PC-3 (cell line): Measurements from ENCODE around the gene RNF121. TPM values are rescaled to one million over a fixed set of nuclear protein-coding genes. Genes with fewer than 3 reads are reported as not detected.

ENCODE experiments used
- ATAC-seq: fragments of 200-7000 bp; cut with Tn5 transposase; 2 replicates; pipeline ENCODE4 v1.9.1; 2020; ENCODE audit warnings: mild to moderate bottlenecking, moderate library complexity
- BruUV-seq: library from RNA; stranded (reverse); fragments of 400-500 nt; replicated peaks from 2 replicates; lab custom pipeline; 2021; lab: Mats Ljungman, UMichigan
- CTCF ChIA-PET: fragments of 300-600 bp; sonication (Branson Sonifier 250); formaldehyde crosslinking; loops from one replicate; lab custom pipeline; 2022; ENCODE audit warnings: antibody characterized with exemption; lab: Charles Lee
- POLR2A ChIA-PET: fragments of 300-600 bp; sonication (Branson Sonifier 250); formaldehyde crosslinking; loops from one replicate; lab custom pipeline; 2022; ENCODE audit warnings: antibody characterized with exemption; ENCODE audit not compliant: unreplicated experiment; lab: Charles Lee
- DNase-seq: peaks from one replicate; pipeline ENCODE4 v3.0.0-alpha.2; 2015
- H2AFZ ChIP-seq: fragments of 300-600 bp; sonication (generic); 2 replicates; pipeline ENCODE4 v1.6.0; 2016; ENCODE audit warnings: antibody characterized with exemption, low read length
- H3F3A ChIP-seq: fragments of 300-600 bp; sonication (generic); one replicate; pipeline ENCODE4 v1.6.0; 2017; ENCODE audit warnings: antibody characterized with exemption, low read length, control low read depth, mild to moderate bottlenecking; ENCODE audit not compliant: unreplicated experiment
- H3K27ac ChIP-seq: fragments of 300-600 bp; sonication (generic); 2 replicates; pipeline ENCODE4 v1.5.1; 2016; ENCODE audit warnings: mild to moderate bottlenecking, low read length
- H3K27me3 ChIP-seq: fragments of 300-600 bp; sonication (generic); 2 replicates; pipeline ENCODE4 v1.6.1; 2016; ENCODE audit warnings: low read length, mixed read lengths
- H3K36me3 ChIP-seq: fragments of 300-600 bp; sonication (generic); 2 replicates; pipeline ENCODE4 v1.6.1; 2016; ENCODE audit warnings: low read depth, mixed run types, low read length, mixed read lengths
- H3K4me1 ChIP-seq: fragments of 300-600 bp; sonication (generic); 2 replicates; pipeline ENCODE4 v1.5.1; 2016; ENCODE audit warnings: low read length; ENCODE audit not compliant: insufficient read depth
- H3K4me2 ChIP-seq: fragments of 300-600 bp; sonication (generic); 2 replicates; pipeline ENCODE4 v1.6.0; 2016; ENCODE audit warnings: low read length
- H3K4me3 ChIP-seq: fragments of 300-600 bp; sonication (generic); 2 replicates; pipeline ENCODE4 v1.5.1; 2016; ENCODE audit warnings: mild to moderate bottlenecking, low read length, mixed read lengths
- H3K79me2 ChIP-seq: fragments of 300-600 bp; sonication (generic); 2 replicates; pipeline ENCODE4 v1.6.1; 2017; ENCODE audit warnings: low read length, mixed read lengths
- H3K9ac ChIP-seq: fragments of 300-600 bp; sonication (generic); 2 replicates; pipeline ENCODE4 v1.6.0; 2016; ENCODE audit warnings: mild to moderate bottlenecking, low read length
- H3K9me2 ChIP-seq: fragments of 300-600 bp; sonication (generic); replicated peaks from 2 replicates; pipeline ENCODE4 v1.6.1; 2016; ENCODE audit warnings: mixed run types, low read length, mixed read lengths
- H3K9me3 ChIP-seq: fragments of 300-600 bp; sonication (generic); 2 replicates; pipeline ENCODE4 v1.6.1; 2016; ENCODE audit warnings: low read length, mixed read lengths
- H4K20me1 ChIP-seq: fragments of 300-600 bp; sonication (generic); 2 replicates; pipeline ENCODE4 v1.6.1; 2016; ENCODE audit warnings: low read length, mixed read lengths
- EZH2 ChIP-seq: fragments of 300-600 bp; sonication (generic); IDR thresholded peaks from one replicate; pipeline ENCODE4 v1.6.1; 2017; ENCODE audit warnings: antibody characterized with exemption, mild to moderate bottlenecking, low read length; ENCODE audit not compliant: unreplicated experiment
- EZH2phosphoT487 ChIP-seq: fragments of 300-600 bp; sonication (generic); IDR thresholded peaks from 2 replicates; pipeline ENCODE4 v1.6.1; 2018; ENCODE audit warnings: mild to moderate bottlenecking, antibody characterized with exemption, low read length, borderline replicate concordance
- intact Hi-C: fragments of 100-400 bp; cut with micrococcal nuclease; formaldehyde crosslinking; loops from 2 replicates; pipeline ENCODE4 v1.9.0; 2023
- total RNA-seq: library from RNA; depleted of rRNA; stranded (reverse); fragments of >200 nt; gene quantifications from 2 replicates; pipeline ENCODE4 v1.2.3, GENCODE V29; 2014
- TF ChIP-seq, protein P1 (sequence below): fragments of 300-600 bp; sonication (generic); conservative IDR thresholded peaks from 2 replicates; pipeline ENCODE4 v1.5.1; 2017; ENCODE audit warnings: antibody characterized with exemption, low read depth, mild to moderate bottlenecking, low read length

RNF121 gene
- total RNA-seq, 1 experiment from 2014 or later: 40.2 TPM

DNA sequence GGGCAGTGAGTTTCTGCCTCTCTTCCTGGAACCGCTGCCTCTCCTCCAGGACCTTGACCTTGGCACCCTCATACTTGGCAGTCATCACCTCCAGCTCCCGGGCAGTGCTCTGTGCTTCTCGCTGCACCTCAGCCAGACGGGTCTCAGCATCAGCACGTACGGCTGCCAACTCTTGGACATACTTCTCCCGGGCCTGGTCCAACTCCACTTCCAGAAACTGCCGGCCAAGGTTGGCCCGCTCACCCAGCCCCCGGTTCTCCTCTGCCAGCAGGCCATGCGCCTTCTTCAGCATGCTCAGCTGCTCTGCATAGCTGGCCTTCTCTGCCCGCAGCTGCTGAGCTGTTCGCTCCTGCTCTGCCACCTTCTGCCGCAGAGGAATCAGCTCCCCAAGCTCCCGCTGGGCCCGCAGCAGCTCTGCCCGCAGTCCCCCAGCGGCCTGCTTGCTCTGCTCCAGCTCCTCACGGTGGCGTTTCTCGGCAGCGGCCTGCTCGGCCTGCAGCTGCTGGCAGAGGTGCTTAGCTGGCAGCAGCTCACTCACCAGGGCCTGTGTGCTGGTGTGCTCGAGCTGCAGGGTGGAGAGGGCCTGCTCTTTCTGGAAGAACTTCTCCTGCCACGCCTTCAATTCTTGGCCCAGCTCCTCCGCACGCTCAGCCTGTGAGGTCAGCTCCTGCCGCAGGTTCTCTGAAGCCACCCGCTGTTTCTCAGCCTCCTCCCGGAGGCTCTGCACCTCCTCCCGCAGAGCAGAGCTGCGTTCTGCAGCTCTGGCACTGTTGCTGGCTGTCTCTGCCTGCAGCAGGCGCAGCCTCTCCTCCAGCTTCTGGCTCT, 84.3 kb downstream of the RNF121 start:
- CTCF ChIA-PET: interaction anchor here (1.5 kb wide), 1 partner anchor 12 kb away, joined by 6 read pairs; no protein-coding TSS in a partner anchor
- H3K36me3 ChIP-seq: peaks cover 83% of the 10 kb centered on the region

DNA sequence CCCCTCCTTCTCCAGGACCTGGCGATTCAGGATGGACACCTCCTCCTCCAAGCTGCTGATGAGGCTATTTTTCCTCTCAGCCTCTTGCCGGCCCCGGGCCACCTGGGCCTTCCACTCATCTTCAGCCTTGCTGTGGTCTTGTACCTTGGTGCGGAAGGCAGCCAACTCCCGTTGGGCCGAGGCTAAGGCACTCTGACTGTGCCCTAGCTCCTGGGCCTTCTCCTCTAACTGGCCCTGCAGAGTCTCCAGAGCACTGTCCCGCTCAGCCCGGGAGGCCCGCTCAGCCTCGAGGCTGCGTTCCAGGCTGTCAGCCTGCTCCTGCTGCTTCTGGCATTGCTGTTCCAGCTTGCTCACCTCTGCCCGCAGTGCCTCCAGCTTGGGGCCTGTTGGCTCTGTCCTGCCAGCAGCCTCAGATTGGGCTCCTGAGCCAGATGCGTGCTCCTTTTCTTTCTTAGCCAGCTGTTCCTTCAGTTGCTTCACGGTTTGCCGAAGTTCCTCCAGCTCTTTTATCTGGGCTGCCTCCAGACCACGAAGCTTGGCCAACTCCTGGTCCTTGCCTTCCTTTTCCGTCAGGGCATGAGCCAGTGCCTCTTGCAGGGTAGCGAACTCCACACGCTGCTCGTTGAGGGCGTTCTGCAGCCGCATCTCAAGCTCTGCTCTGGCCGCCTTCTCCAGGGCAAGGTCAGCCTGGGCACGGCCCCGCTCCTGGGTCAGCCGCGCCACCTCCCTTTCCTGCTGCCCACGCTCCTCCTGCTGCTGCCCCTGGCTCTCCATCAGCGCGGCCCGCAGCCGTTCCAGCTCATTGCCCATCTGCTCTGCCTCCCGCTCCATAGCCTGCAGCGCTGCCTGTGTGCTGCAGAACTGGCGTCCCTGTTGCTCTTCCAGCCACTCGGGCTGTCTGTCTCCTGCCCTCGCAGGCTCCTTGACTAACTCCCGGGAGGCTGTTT, 85.2 kb downstream of the RNF121 start:
- BruUV-seq: no TSS peak
- H3K4me3 ChIP-seq: no peak overlapping the region
- H3K9me2 ChIP-seq: no peaks in the 10 kb centered on the region
- CTCF ChIA-PET: interaction anchor here (0.6 kb wide), 1 partner anchor 31 kb away, joined by 3 read pairs; no protein-coding TSS in a partner anchor
- ATAC-seq (peak; percentile 4), DNase-seq (no peak)
- H3K36me3 ChIP-seq: peaks cover 84% of the 10 kb centered on the region
- no peaks in the 10 kb centered on the region for H3K27me3 ChIP-seq
- TF ChIP-seq, protein P1, sequence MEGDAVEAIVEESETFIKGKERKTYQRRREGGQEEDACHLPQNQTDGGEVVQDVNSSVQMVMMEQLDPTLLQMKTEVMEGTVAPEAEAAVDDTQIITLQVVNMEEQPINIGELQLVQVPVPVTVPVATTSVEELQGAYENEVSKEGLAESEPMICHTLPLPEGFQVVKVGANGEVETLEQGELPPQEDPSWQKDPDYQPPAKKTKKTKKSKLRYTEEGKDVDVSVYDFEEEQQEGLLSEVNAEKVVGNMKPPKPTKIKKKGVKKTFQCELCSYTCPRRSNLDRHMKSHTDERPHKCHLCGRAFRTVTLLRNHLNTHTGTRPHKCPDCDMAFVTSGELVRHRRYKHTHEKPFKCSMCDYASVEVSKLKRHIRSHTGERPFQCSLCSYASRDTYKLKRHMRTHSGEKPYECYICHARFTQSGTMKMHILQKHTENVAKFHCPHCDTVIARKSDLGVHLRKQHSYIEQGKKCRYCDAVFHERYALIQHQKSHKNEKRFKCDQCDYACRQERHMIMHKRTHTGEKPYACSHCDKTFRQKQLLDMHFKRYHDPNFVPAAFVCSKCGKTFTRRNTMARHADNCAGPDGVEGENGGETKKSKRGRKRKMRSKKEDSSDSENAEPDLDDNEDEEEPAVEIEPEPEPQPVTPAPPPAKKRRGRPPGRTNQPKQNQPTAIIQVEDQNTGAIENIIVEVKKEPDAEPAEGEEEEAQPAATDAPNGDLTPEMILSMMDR: no peak
- no peak for TF ChIP-seq EZH2phosphoT487
- TF ChIP-seq EZH2: no peak
- H3K4me2 ChIP-seq: no peak overlapping the region
- H3K27ac ChIP-seq: no peak overlapping the region
- no peak overlapping the region for H3K9ac ChIP-seq
- no peaks in the 10 kb centered on the region for H3K79me2 ChIP-seq
- no peak overlapping the region for H2AFZ ChIP-seq
- H3K4me1 ChIP-seq: no peaks in the 10 kb centered on the region
- POLR2A ChIA-PET: interaction anchor here (0.6 kb wide), 1 partner anchor 1293 kb away, joined by 14 read pairs; no protein-coding TSS in a partner anchor
- intact Hi-C loops: no loop called here
- H4K20me1 ChIP-seq: no peaks in the 10 kb centered on the region; the same call in 1 of the 2 replicates
- H3F3A ChIP-seq: no peaks in the 10 kb centered on the region
- H3K9me3 ChIP-seq: no peaks in the 10 kb centered on the region

More for the DNA sequence above, 84.3 kb downstream of the RNF121 start:
- Histone ChIP-seq H3K9me3 (no peaks in the 10 kb centered on the region), H3K4me3 (no peak overlapping the region), H3K79me2 (no peaks in the 10 kb centered on the region), H3K27ac (no peak overlapping the region), H3K4me1 (no peaks in the 10 kb centered on the region), H3K27me3 (no peaks in the 10 kb centered on the region), H3K9me2 (no peaks in the 10 kb centered on the region), H3F3A (no peaks in the 10 kb centered on the region), H3K9ac (no peak overlapping the region), H2AFZ (no peak overlapping the region), H3K4me2 (no peak overlapping the region), H4K20me1 (no peaks in the 10 kb centered on the region; the same call in 1 of the 2 replicates)
- ATAC-seq (peak; percentile 75), DNase-seq (peak; percentile 39)
- intact Hi-C loops: no loop called here
- TF ChIP-seq EZH2phosphoT487 (no peak), EZH2 (no peak)
- TF ChIP-seq, protein P1: no peak
- POLR2A ChIA-PET: interaction anchor here (0.6 kb wide), 2 partner anchors 84 to 1294 kb away, joined by 3 to 14 read pairs; no protein-coding TSS in a partner anchor
- no TSS peak for BruUV-seq
